ENCODE measurements around the gene RAB8A. TPM values are rescaled to one million over a fixed set of nuclear protein-coding genes. Genes with fewer than 3 reads are reported as not detected.
"Not testable (repeated sequence)": the region's sequence is repeated elsewhere in the genome, so short reads cannot be mapped to it uniquely, and the experiment has no call there.

The RAB8A gene
- total and polyA plus RNA-seq, 4 experiments from 2014 or later: 83.9 to 96.8 (median 86.2) TPM

GRCh38 chr19:16119075-16119857 is 7.6 kb downstream of the RAB8A start:
- CTCF ChIA-PET (ENCODE audit: partially characterized antibody): interaction anchor here (0.9 to 2.6 kb wide), 3 partner anchors 24 to 56 kb away, joined by 4 to 8 read pairs (median 5); partner anchors contain the start of gene HSH2D
- peak overlapping the region; percentile 49 for H3K27ac ChIP-seq (ENCODE audit: low read depth, low read length)
- H3K36me3 ChIP-seq (ENCODE audit: insufficient read depth, low read length): peaks cover 45% of the 10 kb centered on the region
- POLR2A ChIA-PET (ENCODE audit: partially characterized antibody): interaction anchor here (1.2 to 2.0 kb wide), 3 partner anchors 10 to 33 kb away, joined by 3 to 6 read pairs (median 6); partner anchors contain the start of gene HSH2D
- peaks cover 50% of the 10 kb centered on the region for H3K4me1 ChIP-seq (ENCODE audit: insufficient read depth, low read length)
- peak overlapping the region; percentile 75 to 93 (median 84) for H3K4me3 Mint-ChIP-seq
- H3K4me3 ChIP-seq (ENCODE audit: low read length in 2 of 2); H3K9me3 ChIP-seq (ENCODE audit: control insufficient read depth in 1 of 2, low read length in 2 of 2); H3K9me3 Mint-ChIP-seq; H3K27me3 ChIP-seq (ENCODE audit: insufficient read depth, low read length); H3K27me3 Mint-ChIP-seq: not testable (repeated sequence)
- DNase-seq: peak; percentile 46 to 70 (median 54)
- intact Hi-C loops (cut with micrococcal nuclease): loop anchor here (1.0 to 2.0 kb wide), 2 partner anchors 8 to 24 kb away; partner anchors contain the start of genes HSH2D and RAB8A
- peaks cover 18 to 71% of the 10 kb centered on the region in 2 donors for H3K36me3 Mint-ChIP-seq
- H3K4me1 Mint-ChIP-seq: peaks cover 24 to 54% (median 43%) of the 10 kb centered on the region in 4 donors
- H3K27ac Mint-ChIP-seq: peak overlapping the region; percentile 80 to 97 (median 94)

- H3K36me3 Mint-ChIP-seq: peaks cover 22 to 67% of the 10 kb centered on the region in 2 donors
- POLR2A ChIA-PET (ENCODE audit: partially characterized antibody): interaction anchor here (1.5 to 2.0 kb wide), 2 partner anchors 10 to 34 kb away, joined by 5 to 6 read pairs; partner anchors contain the start of gene RAB8A
- intact Hi-C loops (cut with micrococcal nuclease): no loop called here
- no peaks in the 10 kb centered on the region for H3K27me3 ChIP-seq (ENCODE audit: insufficient read depth, low read length)
- peak overlapping the region in 2 of 7 donors; percentile 52 to 80 for H3K27ac Mint-ChIP-seq
- peaks cover 64% of the 10 kb centered on the region for H3K36me3 ChIP-seq (ENCODE audit: insufficient read depth, low read length)
- H3K9me3 ChIP-seq (ENCODE audit: control insufficient read depth in 1 of 2, low read length in 2 of 2): no peaks in the 10 kb centered on the region
- H3K4me1 ChIP-seq (ENCODE audit: insufficient read depth, low read length): peaks cover 35% of the 10 kb centered on the region
- no peak for DNase-seq
- no peak overlapping the region for H3K4me3 ChIP-seq (ENCODE audit: low read length in 2 of 2)
- no peak overlapping the region for H3K4me3 Mint-ChIP-seq
- CTCF ChIA-PET (ENCODE audit: partially characterized antibody): no interaction called here
- no peaks in the 10 kb centered on the region for H3K27me3 Mint-ChIP-seq
- H3K4me1 Mint-ChIP-seq: peaks cover 17 to 39% (median 28%) of the 10 kb centered on the region in 4 donors
- no peaks in the 10 kb centered on the region for H3K9me3 Mint-ChIP-seq
- H3K27ac ChIP-seq (ENCODE audit: low read depth, low read length): no peak overlapping the region
These were observed 9.5 kb downstream of the RAB8A start for GRCh38 chr19:16121141-16121540.

- Mint-ChIP-seq H3K4me1 (peaks cover 15 to 31% (median 25%) of the 10 kb centered on the region in 4 donors), H3K27ac (peak overlapping the region in 4 of 7 donors; percentile 15 to 80 (median 41)), H3K27me3 (no peaks in the 10 kb centered on the region), H3K9me3 (no peaks in the 10 kb centered on the region), H3K36me3 (peaks cover 22 to 69% of the 10 kb centered on the region in 2 donors), H3K4me3 (no peak overlapping the region)
- ChIA-PET CTCF (ENCODE audit: partially characterized antibody) (interaction anchor here (1.3 kb wide), 1 partner anchor 11 kb away, joined by 5 read pairs; no protein-coding TSS in a partner anchor), POLR2A (ENCODE audit: partially characterized antibody) (no interaction called here)
- intact Hi-C loops (cut with micrococcal nuclease): no loop called here
- Histone ChIP-seq H3K4me3 (ENCODE audit: low read length in 2 of 2) (no peak overlapping the region), H3K27me3 (ENCODE audit: insufficient read depth, low read length) (no peaks in the 10 kb centered on the region), H3K4me1 (ENCODE audit: insufficient read depth, low read length) (peaks cover 32% of the 10 kb centered on the region), H3K27ac (ENCODE audit: low read depth, low read length) (no peak overlapping the region), H3K9me3 (ENCODE audit: control insufficient read depth in 1 of 2, low read length in 2 of 2) (no peaks in the 10 kb centered on the region), H3K36me3 (ENCODE audit: insufficient read depth, low read length) (peaks cover 70% of the 10 kb centered on the region)
- DNase-seq: no peak
These were observed 10.3 kb downstream of the RAB8A start for GRCh38 chr19:16121967-16122366.

GRCh38 chr19:16124953-16125352 is 13.3 kb downstream of the RAB8A start:
- no peaks in the 10 kb centered on the region for H3K27me3 Mint-ChIP-seq
- H3K4me3 ChIP-seq (ENCODE audit: low read length in 2 of 2): no peak overlapping the region
- ChIA-PET POLR2A (ENCODE audit: partially characterized antibody) (interaction anchor here (0.6 to 1.3 kb wide), 2 partner anchors 55 to 306 kb away, joined by 3 to 5 read pairs; no protein-coding TSS in a partner anchor), CTCF (ENCODE audit: partially characterized antibody) (no interaction called here)
- peaks cover 33 to 66% of the 10 kb centered on the region in 2 donors for H3K36me3 Mint-ChIP-seq
- H3K4me1 ChIP-seq (ENCODE audit: insufficient read depth, low read length): peaks cover 5% of the 10 kb centered on the region
- no peak for DNase-seq
- H3K4me1 Mint-ChIP-seq: peaks cover 0 to 1% (median under 1%) of the 10 kb centered on the region in 4 donors
- peaks cover 85% of the 10 kb centered on the region for H3K36me3 ChIP-seq (ENCODE audit: insufficient read depth, low read length)
- H3K9me3 ChIP-seq (ENCODE audit: control insufficient read depth in 1 of 2, low read length in 2 of 2): no peaks in the 10 kb centered on the region
- H3K27ac ChIP-seq (ENCODE audit: low read depth, low read length): no peak overlapping the region
- intact Hi-C loops (cut with micrococcal nuclease): no loop called here
- H3K4me3 Mint-ChIP-seq: no peak overlapping the region
- no peaks in the 10 kb centered on the region for H3K27me3 ChIP-seq (ENCODE audit: insufficient read depth, low read length)
- H3K9me3 Mint-ChIP-seq: no peaks in the 10 kb centered on the region
- H3K27ac Mint-ChIP-seq: no peak overlapping the region

GRCh38 chr19:16125737-16126495 is 14.2 kb downstream of the RAB8A start:
- Mint-ChIP-seq H3K4me1 (no peaks in the 10 kb centered on the region), H3K9me3 (no peaks in the 10 kb centered on the region), H3K4me3 (no peak overlapping the region), H3K27ac (peak overlapping the region in 2 of 7 donors; percentile 35 to 52), H3K36me3 (peaks cover 38 to 69% of the 10 kb centered on the region in 2 donors), H3K27me3 (no peaks in the 10 kb centered on the region)
- no peaks in the 10 kb centered on the region for H3K9me3 ChIP-seq (ENCODE audit: control insufficient read depth in 1 of 2, low read length in 2 of 2)
- ChIA-PET CTCF (ENCODE audit: partially characterized antibody) (interaction anchor here (1.1 kb wide), 1 partner anchor 11 kb away, joined by 3 read pairs; no protein-coding TSS in a partner anchor), POLR2A (ENCODE audit: partially characterized antibody) (interaction anchor here (0.6 to 1.4 kb wide), 3 partner anchors 11 to 307 kb away, joined by 3 to 5 read pairs (median 4); no protein-coding TSS in a partner anchor)
- H3K4me1 ChIP-seq (ENCODE audit: insufficient read depth, low read length): no peaks in the 10 kb centered on the region
- no peak overlapping the region for H3K27ac ChIP-seq (ENCODE audit: low read depth, low read length)
- intact Hi-C loops (cut with micrococcal nuclease): no loop called here
- H3K27me3 ChIP-seq (ENCODE audit: insufficient read depth, low read length): no peaks in the 10 kb centered on the region
- H3K36me3 ChIP-seq (ENCODE audit: insufficient read depth, low read length): peaks cover 91% of the 10 kb centered on the region
- no peak for DNase-seq
- no peak overlapping the region for H3K4me3 ChIP-seq (ENCODE audit: low read length in 2 of 2)

- DNase-seq: no peak
- no peaks in the 10 kb centered on the region for H3K27me3 ChIP-seq (ENCODE audit: insufficient read depth, low read length)
- no peaks in the 10 kb centered on the region for H3K9me3 ChIP-seq (ENCODE audit: control insufficient read depth in 1 of 2, low read length in 2 of 2)
- ChIA-PET POLR2A (ENCODE audit: partially characterized antibody) (interaction anchor here (0.6 kb wide), 1 partner anchor 267 kb away, joined by 3 read pairs; no protein-coding TSS in a partner anchor), CTCF (ENCODE audit: partially characterized antibody) (interaction anchor here (1.1 kb wide), 1 partner anchor 10 kb away, joined by 3 read pairs; no protein-coding TSS in a partner anchor)
- Mint-ChIP-seq H3K9me3 (no peaks in the 10 kb centered on the region), H3K27me3 (no peaks in the 10 kb centered on the region), H3K4me3 (no peak overlapping the region), H3K36me3 (peaks cover 42 to 72% of the 10 kb centered on the region in 2 donors), H3K4me1 (peaks cover 0 to 2% (median 0%) of the 10 kb centered on the region in 4 donors), H3K27ac (peak overlapping the region in 2 of 7 donors; percentile 62 to 73)
- peaks cover 92% of the 10 kb centered on the region for H3K36me3 ChIP-seq (ENCODE audit: insufficient read depth, low read length)
- H3K27ac ChIP-seq (ENCODE audit: low read depth, low read length): no peak overlapping the region
- intact Hi-C loops (cut with micrococcal nuclease): no loop called here
- no peaks in the 10 kb centered on the region for H3K4me1 ChIP-seq (ENCODE audit: insufficient read depth, low read length)
- H3K4me3 ChIP-seq (ENCODE audit: low read length in 2 of 2): no peak overlapping the region
These were observed 15.4 kb downstream of the RAB8A start for GRCh38 chr19:16127080-16127479.
